IMR-90 (cell line): ENCODE measurements around the gene NEXN. TPM values are rescaled to one million over a fixed set of nuclear protein-coding genes. Genes with fewer than 3 reads are reported as not detected.

Experiments
- ATAC-seq: fragments of 200-7000 bp; cut with Tn5 transposase; 2 replicates; pipeline ENCODE4 v1.9.1; 2020; ENCODE audit warnings: low read depth, mild to moderate bottlenecking, moderate library complexity
- BruUV-seq: library from RNA; stranded (reverse); fragments of 400-500 nt; replicated peaks from 2 replicates; lab custom pipeline; 2021; lab: Mats Ljungman, UMichigan
- CTCF ChIA-PET: fragments of 300-600 bp; formaldehyde crosslinking; extraction: SDS; loops from one replicate; lab custom pipeline; 2021; ENCODE audit warnings: antibody characterized with exemption; lab: Yijun Ruan, JAX
- POLR2A ChIA-PET: fragments of 300-600 bp; sonication (Branson Sonifier 250); formaldehyde crosslinking; loops from one replicate; lab custom pipeline; 2022; ENCODE audit warnings: antibody characterized with exemption; ENCODE audit not compliant: unreplicated experiment; lab: Charles Lee
- DNase-seq: peaks from one replicate; pipeline ENCODE4 v3.0.0; 2013
- H2AFZ ChIP-seq: replicated peaks from 2 replicates; pipeline ENCODE3; 2013; ENCODE audit warnings: low read length, mild to moderate bottlenecking; ENCODE audit not compliant: poor library complexity
- H2AK5ac ChIP-seq: 2 replicates; pipeline ENCODE4 v1.6.1; 2013; ENCODE audit warnings: low read depth, low read length, inconsistent platforms
- H2AK9ac ChIP-seq: replicated peaks from 2 replicates; pipeline ENCODE3; 2013; ENCODE audit warnings: mild to moderate bottlenecking, low read depth, low read length, moderate library complexity; ENCODE audit not compliant: poor library complexity
- H2BK120ac ChIP-seq: 2 replicates; pipeline ENCODE4 v1.6.1; 2013; ENCODE audit warnings: low read depth, low read length, inconsistent platforms
- H2BK15ac ChIP-seq: 3 replicates; pipeline ENCODE4 v1.6.1; 2013; ENCODE audit warnings: low read depth, low read length, inconsistent platforms
- H2BK20ac ChIP-seq: 2 replicates; pipeline ENCODE4 v1.6.1; 2013; ENCODE audit warnings: low read depth, mild to moderate bottlenecking, inconsistent platforms, low read length, moderate library complexity
- H2BK5ac ChIP-seq: 2 replicates; pipeline ENCODE4 v1.6.1; 2013; ENCODE audit warnings: mild to moderate bottlenecking, low read depth, low read length, inconsistent platforms; ENCODE audit not compliant: poor library complexity, severe bottlenecking
- H3K14ac ChIP-seq: replicated peaks from 2 replicates; pipeline ENCODE4 v1.6.1; 2013; ENCODE audit warnings: low read depth, low read length, inconsistent platforms
- H3K18ac ChIP-seq: 2 replicates; pipeline ENCODE4 v1.6.1; 2013; ENCODE audit warnings: low read depth, low read length, control low read depth
- H3K23ac ChIP-seq: 2 replicates; pipeline ENCODE4 v1.6.1; 2013; ENCODE audit warnings: low read depth, low read length, inconsistent platforms
- H3K27ac ChIP-seq: 2 replicates; pipeline ENCODE4 v1.5.1; 2013; ENCODE audit warnings: mild to moderate bottlenecking, control low read depth, low read length; ENCODE audit not compliant: insufficient read depth
- H3K27me3 ChIP-seq: 2 replicates; pipeline ENCODE4 v1.6.1; 2013; ENCODE audit warnings: low read length; ENCODE audit not compliant: control insufficient read depth, insufficient read depth
- H3K36me3 ChIP-seq: 2 replicates; pipeline ENCODE4 v1.6.1; 2013; ENCODE audit warnings: low read length, mixed read lengths; ENCODE audit not compliant: control insufficient read depth, insufficient read depth
- H3K4ac ChIP-seq: 2 replicates; pipeline ENCODE4 v1.6.1; 2013; ENCODE audit warnings: low read depth, low read length, inconsistent platforms
- H3K4me1 ChIP-seq: 2 replicates; pipeline ENCODE4 v1.6.1; 2013; ENCODE audit warnings: low read length, mixed read lengths; ENCODE audit not compliant: control insufficient read depth, insufficient read depth
- H3K4me2 ChIP-seq: 2 replicates; pipeline ENCODE4 v1.6.1; 2013; ENCODE audit warnings: low read depth, mild to moderate bottlenecking, control low read depth, low read length, moderate library complexity
- H3K4me3 ChIP-seq: 2 replicates; pipeline ENCODE4 v1.5.1; 2013; ENCODE audit warnings: low read depth, mild to moderate bottlenecking, control low read depth, low read length, moderate library complexity; ENCODE audit not compliant: insufficient read depth
- H3K56ac ChIP-seq: 2 replicates; pipeline ENCODE4 v1.6.1; 2013; ENCODE audit warnings: low read length, inconsistent platforms; ENCODE audit not compliant: insufficient read depth; ENCODE audit errors: extremely low read depth
- H3K79me1 ChIP-seq, 2 experiments: 2 replicates each; pipeline ENCODE4 v1.6.1; 2013; ENCODE audit warnings: low read length in 2 of 2, inconsistent platforms in 1 of 2, low read depth in 1 of 2
- H3K9ac ChIP-seq: 2 replicates; pipeline ENCODE4 v1.6.1; 2013; ENCODE audit warnings: low read depth, low read length, control low read depth
- H3K9me1 ChIP-seq: 2 replicates; pipeline ENCODE4 v1.6.1; 2013; ENCODE audit warnings: low read length, inconsistent platforms; ENCODE audit not compliant: insufficient read depth
- H3K9me3 ChIP-seq: 2 replicates; pipeline ENCODE4 v1.6.1; 2013; ENCODE audit warnings: low read length; ENCODE audit not compliant: control insufficient read depth, insufficient read depth
- H4K20me1 ChIP-seq: 2 replicates; pipeline ENCODE4 v1.6.1; 2013; ENCODE audit warnings: low read length, inconsistent platforms; ENCODE audit not compliant: insufficient read depth
- H4K5ac ChIP-seq: 2 replicates; pipeline ENCODE4 v1.6.1; 2013; ENCODE audit warnings: mild to moderate bottlenecking, low read depth, low read length, control low read depth
- H4K8ac ChIP-seq, 2 experiments: 2 replicates each; pipeline ENCODE4 v1.6.1; 2013; ENCODE audit warnings: low read depth in 2 of 2, low read length in 2 of 2, control low read depth in 1 of 2, inconsistent platforms in 1 of 2
- H4K91ac ChIP-seq: 2 replicates; pipeline ENCODE4 v1.6.1; 2013; ENCODE audit warnings: low read depth, low read length, inconsistent platforms; ENCODE audit not compliant: insufficient read depth
- FOS ChIP-seq: fragments of 150-350 bp; IDR thresholded peaks from 2 replicates; pipeline ENCODE4 v1.6.1; 2016; ENCODE audit warnings: low read depth, low read length
- POLR2A ChIP-seq: IDR thresholded peaks from 2 replicates; pipeline ENCODE4 v1.6.1; 2012; ENCODE audit warnings: mild to moderate bottlenecking, low read depth, low read length
- WGBS, 2 experiments: methylation state at CpG; one replicate each; pipeline versions ENCODE4 v1.1.5 to v1.1.7; 2013; ENCODE audit warnings: missing lambda C conversion rate in 2 of 2; ENCODE audit not compliant: insufficient read length in 1 of 2; ENCODE audit errors: extremely low coverage in 2 of 2; 5-methylcytosine and 5-hydroxymethylcytosine counted together
- dilution Hi-C: fragments of 300-500 bp; cut with HindIII; formaldehyde crosslinking; loops from one replicate; pipeline ENCODE4 v1.14.3; 2018; ENCODE audit warnings: low sequenced_read_pairs; ENCODE audit not compliant: unreplicated experiment
- in situ Hi-C: fragments of 300-500 bp; cut with MboI; formaldehyde crosslinking; loops from 3 replicates; pipeline ENCODE4 v1.14.3; 2019; ENCODE audit warnings: low sequenced_read_pairs, inconsistent platforms, mixed read lengths
- intact Hi-C: fragments of 100-400 bp; cut with micrococcal nuclease; formaldehyde crosslinking; loops from 2 replicates; pipeline ENCODE4 v1.10.0; 2022
- polyA plus RNA-seq, 3 experiments: library from polyadenylated mRNA; depleted of rRNA; stranded (reverse); fragments of >200 nt; gene quantifications; 2 replicates each; pipeline ENCODE4 v1.2.3, GENCODE V29; 2012; ENCODE audit warnings: low replicate concordance in 1 of 3
- total RNA-seq: library from RNA; depleted of rRNA; stranded (reverse); fragments of >200 nt; gene quantifications from 2 replicates; pipeline ENCODE4 v1.2.3, GENCODE V29; 2012

NEXN gene
- total and polyA plus RNA-seq, 2 of the 4 experiments (the other 2 are of a cell fraction), result 5.2 to 16.1 TPM

DNA sequence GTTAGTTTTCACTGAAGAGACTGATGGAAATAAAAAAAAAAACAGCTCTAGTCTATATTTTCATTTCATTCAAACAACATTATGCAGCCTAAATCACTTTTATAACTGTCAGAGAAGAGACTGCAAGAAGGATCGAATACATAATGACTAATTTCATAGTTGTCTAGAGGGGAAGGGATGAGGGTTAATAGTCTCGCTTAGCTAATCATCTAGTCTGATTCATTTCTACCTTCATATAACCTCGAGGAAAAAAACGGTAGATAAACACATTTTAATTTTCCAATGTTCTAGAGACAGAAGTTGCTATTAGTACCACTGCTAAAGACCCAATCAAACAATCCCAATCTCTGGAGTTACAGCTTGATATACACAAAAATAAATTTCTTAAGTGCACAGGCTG is 87.0 kb downstream of the NEXN start:
- TF ChIP-seq FOS (0 out of 2 replicates have a peak, but pooled peaks have one; percentile 2), POLR2A (no peak)
- Histone ChIP-seq H3K27ac (no peak overlapping the region), H2BK20ac (no peak overlapping the region), H3K79me1 (peaks cover 0 to 14% of the 10 kb centered on the region in 2 experiments; a peak in 2 of 4 replicates), H2AK9ac (no peak overlapping the region), H4K91ac (no peak overlapping the region), H3K18ac (no peak overlapping the region), H4K5ac (no peak overlapping the region), H2AK5ac (no peak overlapping the region), H3K36me3 (peaks cover 15% of the 10 kb centered on the region), H3K9ac (no peak overlapping the region), H3K4ac (no peak overlapping the region), H2AFZ (no peak overlapping the region), H3K4me1 (peaks cover 5% of the 10 kb centered on the region), H2BK15ac (no peak overlapping the region), H4K8ac (no peak overlapping the region), H2BK5ac (peak overlapping the region; percentile 12), H3K9me1 (peaks cover 2% of the 10 kb centered on the region), H3K56ac (no peak overlapping the region), H3K4me3 (peak overlapping the region; percentile 15; the same call in 1 of the 2 replicates), H4K20me1 (peaks cover 76% of the 10 kb centered on the region), H2BK120ac (no peak overlapping the region), H3K27me3 (no peaks in the 10 kb centered on the region), H3K23ac (no peak overlapping the region; the same call in 1 of the 2 replicates), H3K14ac (no peak overlapping the region), H3K4me2 (peak overlapping the region; percentile 81; the same call in 1 of the 2 replicates), H3K9me3 (no peaks in the 10 kb centered on the region)
- in situ Hi-C loops (loop anchor here (10.0 kb wide), 1 partner anchor 139 kb away; no protein-coding TSS in a partner anchor), dilution Hi-C loops (no loop called here), intact Hi-C loops (no loop called here)
- DNase-seq (peak; percentile 40), ATAC-seq (no peak)
- no TSS peak for BruUV-seq
- ChIA-PET POLR2A (interaction anchor here (0.6 to 1.0 kb wide), 3 partner anchors 10 to 30 kb away, joined by 3 to 4 read pairs (median 3); no protein-coding TSS in a partner anchor), CTCF (interaction anchor here (0.5 to 0.6 kb wide), 3 partner anchors 19 to 1031 kb away, joined by 3 to 7 read pairs (median 4); no protein-coding TSS in a partner anchor)
- no CpG with 5 or more reads among the region's 4 CpGs for WGBS, 2 experiments
